Activated CD4-positive, alpha-beta T cell treated with anti-CD3 and anti-CD28 coated beads for 36 hours (primary cell): ENCODE data around the gene CALCB. TPM values are rescaled to one million over a fixed set of nuclear protein-coding genes. Genes with fewer than 3 reads are reported as not detected.
"Not testable (repeated sequence)": the region's sequence is repeated elsewhere in the genome, so short reads cannot be mapped to it uniquely, and the experiment has no call there.

Source experiments
- ATAC-seq: fragments of 200-7000 bp; cut with Tn5 transposase; one replicate; pipeline ENCODE4 v1.10.0; 2021; ENCODE audit warnings: mild to moderate bottlenecking, moderate library complexity
- CTCF ChIA-PET: fragments of 350-600 bp; sonication (Branson Sonifier 250); formaldehyde crosslinking; loops from one replicate; lab custom pipeline; 2021; ENCODE audit warnings: antibody characterized with exemption; lab: Charles Lee
- POLR2A ChIA-PET: fragments of 350-600 bp; sonication (Branson Sonifier 250); formaldehyde crosslinking; loops from one replicate; lab custom pipeline; 2021; ENCODE audit warnings: antibody characterized with exemption, inconsistent platforms; lab: Charles Lee
- DNase-seq: peaks from one replicate; pipeline ENCODE4 v3.0.0-alpha.2; 2020
- H3K27ac Mint-ChIP-seq: one replicate; pipeline ENCODE4 v1.8.0; 2021; ENCODE audit warnings: mixed read lengths
- H3K27me3 Mint-ChIP-seq: one replicate; pipeline ENCODE4 v1.8.0; 2021; ENCODE audit warnings: mixed read lengths
- H3K36me3 Mint-ChIP-seq: one replicate; pipeline ENCODE4 v1.8.0; 2021; ENCODE audit warnings: low read depth, mixed read lengths
- H3K4me1 Mint-ChIP-seq: one replicate; pipeline ENCODE4 v1.8.0; 2021; ENCODE audit warnings: mixed read lengths
- H3K4me3 Mint-ChIP-seq: one replicate; pipeline ENCODE4 v1.8.0; 2021; ENCODE audit warnings: mild to moderate bottlenecking, moderate library complexity, mixed read lengths
- H3K9me3 Mint-ChIP-seq: one replicate; pipeline ENCODE4 v1.8.0; 2021; ENCODE audit warnings: low read depth, mixed read lengths
- intact Hi-C, 2 experiments: fragments of 100-400 bp; cut with DNase I in 1 of 2; cut with micrococcal nuclease in 1 of 2; formaldehyde crosslinking; loops; one replicate each; pipeline versions ENCODE4 v1.14.2 to v1.15.1; 2022 to 2024; cut with DNase I, micrococcal nuclease
- total RNA-seq, 2 experiments: library from RNA; stranded (reverse); gene quantifications; one replicate each; pipeline ENCODE4 v1.2.3, GENCODE V29; 2021

The CALCB gene
- total RNA-seq, 2 experiments from 2014 or later = 3.5 to 6.8 TPM

DNA sequence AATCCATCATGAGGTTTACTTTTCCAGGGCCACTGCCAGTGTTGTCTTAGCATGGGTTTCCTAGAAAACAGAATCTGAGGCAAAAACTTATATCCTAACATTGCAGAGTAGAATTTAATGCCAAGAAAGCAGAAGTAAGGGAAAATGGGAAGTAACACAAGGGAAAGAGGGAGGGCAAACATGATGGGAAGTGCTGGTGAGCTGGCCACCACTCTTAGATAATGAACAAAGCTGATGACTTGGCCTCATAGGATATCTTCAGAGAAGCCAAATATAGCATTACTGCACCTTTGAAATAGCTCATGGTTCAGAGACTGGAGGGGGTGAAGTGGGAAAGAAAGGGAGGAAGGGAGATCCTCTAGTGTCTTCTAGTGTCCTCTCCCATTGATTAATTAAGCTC lies 24.8 kb upstream of the CALCB start:
- DNase-seq (no peak), ATAC-seq (no peak)
- ChIA-PET POLR2A (no interaction called here), CTCF (interaction anchor here (0.9 to 2.9 kb wide), 6 partner anchors 15 to 140 kb away, joined by 3 to 7 read pairs (median 4); partner anchors contain the start of gene CALCB)
- H3K4me3 Mint-ChIP-seq = no peak overlapping the region
- no peak overlapping the region for H3K27ac Mint-ChIP-seq
- intact Hi-C loops = no loop called here
- peaks cover 10% of the 10 kb centered on the region for H3K27me3 Mint-ChIP-seq
- H3K36me3 Mint-ChIP-seq = no peaks in the 10 kb centered on the region
- peaks cover 9% of the 10 kb centered on the region for H3K4me1 Mint-ChIP-seq
- no peaks in the 10 kb centered on the region for H3K9me3 Mint-ChIP-seq

DNA sequence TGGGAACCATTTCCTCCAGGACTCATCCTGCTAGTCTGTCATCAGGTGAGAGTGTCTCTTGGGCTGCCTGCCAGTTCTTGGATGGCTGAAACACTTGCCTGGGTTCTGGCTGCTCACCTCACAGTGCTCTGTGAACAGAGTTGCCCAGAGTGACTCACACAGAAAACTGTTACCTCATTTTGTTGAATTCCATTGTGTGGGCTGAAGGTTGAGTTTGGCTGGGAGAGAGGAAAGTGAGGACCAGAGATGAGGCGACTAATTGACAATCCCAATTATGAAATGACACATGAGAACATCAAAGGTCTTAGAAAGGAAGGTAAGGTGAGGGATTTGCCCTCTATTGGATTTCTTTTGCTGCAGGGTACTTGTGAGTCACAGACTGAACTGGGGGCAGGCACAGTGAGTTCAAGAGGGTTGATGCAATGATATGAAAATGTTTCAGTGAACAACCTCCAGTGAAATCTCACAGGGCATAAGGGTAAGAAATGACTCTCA lies 20.2 kb upstream of the CALCB start:
- Mint-ChIP-seq H3K27ac (peak overlapping the region; percentile 84), H3K9me3 (no peaks in the 10 kb centered on the region), H3K4me1 (peaks cover 28% of the 10 kb centered on the region), H3K27me3 (peaks cover 5% of the 10 kb centered on the region), H3K4me3 (no peak overlapping the region), H3K36me3 (no peaks in the 10 kb centered on the region)
- POLR2A ChIA-PET = no interaction called here
- DNase-seq = peak; percentile 68
- CTCF ChIA-PET = interaction anchor here (0.9 to 1.8 kb wide), 4 partner anchors 21 to 149 kb away, joined by 3 to 4 read pairs (median 4); no protein-coding TSS in a partner anchor
- ATAC-seq = peak; percentile 87
- intact Hi-C loops = loop anchor here (1.0 to 10.0 kb wide), 6 partner anchors 21 to 1850 kb away; partner anchors contain the start of genes PDE3B (in 1 of the 2) and PSMA1 (in 1 of the 2)

DNA sequence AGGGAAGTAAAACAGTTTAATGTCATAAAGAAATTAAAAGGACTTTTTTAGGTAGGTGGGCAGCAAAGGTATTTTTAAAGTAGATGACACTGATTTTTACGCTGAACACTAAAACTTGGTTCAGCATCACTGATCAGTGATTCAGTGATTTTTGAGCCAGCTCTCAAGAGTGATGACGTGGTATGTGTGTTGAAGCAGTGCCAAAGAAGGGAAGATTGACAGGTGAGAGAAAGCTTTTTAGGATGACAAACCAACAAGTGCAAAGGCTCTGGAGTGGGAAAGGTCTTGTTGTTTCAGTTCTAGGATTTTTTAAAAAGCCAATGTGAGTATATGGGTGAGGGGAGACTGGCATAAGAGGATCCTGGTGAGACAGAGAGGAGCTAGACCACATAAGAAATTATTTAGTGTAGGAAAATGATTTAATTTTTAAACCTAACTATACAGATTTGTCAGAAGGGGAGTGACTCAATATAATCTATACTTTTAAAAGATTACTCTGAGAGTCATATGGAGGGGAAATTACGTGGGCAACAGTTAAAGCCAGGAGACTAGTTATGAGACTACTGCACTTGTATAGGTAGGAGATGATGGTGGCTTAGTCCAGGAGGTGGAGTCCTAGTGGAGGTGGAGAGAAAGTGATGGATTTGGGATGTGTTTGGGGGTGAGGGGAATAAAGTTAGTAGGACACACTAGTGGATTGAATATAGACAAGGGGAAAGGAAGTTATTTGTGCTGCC lies 17.6 kb upstream of the CALCB start:
- H3K4me3 Mint-ChIP-seq = no peak overlapping the region
- peak; percentile 14 for DNase-seq
- intact Hi-C loops = loop anchor here in 1 of 2 experiments (10.0 kb wide), 1 partner anchor 411 kb away; the partner anchor contains the start of gene PDE3B
- ChIA-PET POLR2A (no interaction called here), CTCF (interaction anchor here (0.6 to 2.0 kb wide), 4 partner anchors 8 to 614 kb away, joined by 3 to 4 read pairs (median 3); no protein-coding TSS in a partner anchor)
- peak; percentile 39 for ATAC-seq
- peaks cover 38% of the 10 kb centered on the region for H3K4me1 Mint-ChIP-seq
- peaks cover 6% of the 10 kb centered on the region for H3K27me3 Mint-ChIP-seq
- H3K9me3 Mint-ChIP-seq = no peaks in the 10 kb centered on the region
- no peaks in the 10 kb centered on the region for H3K36me3 Mint-ChIP-seq
- peak overlapping the region; percentile 43 for H3K27ac Mint-ChIP-seq

DNA sequence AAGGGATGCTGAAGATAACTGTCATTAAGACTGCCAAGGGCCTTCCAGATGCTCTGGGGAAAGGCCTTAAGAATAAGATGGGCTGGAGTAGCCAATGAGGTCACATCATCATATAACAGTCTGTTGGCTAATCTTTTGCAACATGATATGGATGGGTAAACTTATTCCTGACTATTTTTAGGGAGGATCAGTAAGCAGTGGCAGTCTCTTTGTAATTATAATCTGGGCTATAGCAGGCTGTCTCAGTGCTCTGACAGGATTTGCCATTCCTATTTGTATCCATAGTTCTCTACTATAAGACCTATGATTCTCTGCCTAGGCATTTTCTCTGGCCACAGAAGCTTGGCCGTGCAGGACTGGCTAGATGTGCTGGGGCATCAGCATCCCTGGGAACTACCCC lies 16.1 kb upstream of the CALCB start:
- DNase-seq (no peak), ATAC-seq (no peak)
- Mint-ChIP-seq H3K4me1 (peaks cover 38% of the 10 kb centered on the region), H3K4me3 (no peak overlapping the region), H3K27ac (no peak overlapping the region), H3K9me3 (no peaks in the 10 kb centered on the region), H3K36me3 (no peaks in the 10 kb centered on the region), H3K27me3 (peaks cover 8% of the 10 kb centered on the region)
- ChIA-PET CTCF (interaction anchor here (0.6 to 1.0 kb wide), 3 partner anchors 18 to 83 kb away, joined by 3 read pairs; no protein-coding TSS in a partner anchor), POLR2A (no interaction called here)
- intact Hi-C loops = loop anchor here in 1 of 2 experiments (10.0 kb wide), 1 partner anchor 413 kb away; the partner anchor contains the start of gene PDE3B

DNA sequence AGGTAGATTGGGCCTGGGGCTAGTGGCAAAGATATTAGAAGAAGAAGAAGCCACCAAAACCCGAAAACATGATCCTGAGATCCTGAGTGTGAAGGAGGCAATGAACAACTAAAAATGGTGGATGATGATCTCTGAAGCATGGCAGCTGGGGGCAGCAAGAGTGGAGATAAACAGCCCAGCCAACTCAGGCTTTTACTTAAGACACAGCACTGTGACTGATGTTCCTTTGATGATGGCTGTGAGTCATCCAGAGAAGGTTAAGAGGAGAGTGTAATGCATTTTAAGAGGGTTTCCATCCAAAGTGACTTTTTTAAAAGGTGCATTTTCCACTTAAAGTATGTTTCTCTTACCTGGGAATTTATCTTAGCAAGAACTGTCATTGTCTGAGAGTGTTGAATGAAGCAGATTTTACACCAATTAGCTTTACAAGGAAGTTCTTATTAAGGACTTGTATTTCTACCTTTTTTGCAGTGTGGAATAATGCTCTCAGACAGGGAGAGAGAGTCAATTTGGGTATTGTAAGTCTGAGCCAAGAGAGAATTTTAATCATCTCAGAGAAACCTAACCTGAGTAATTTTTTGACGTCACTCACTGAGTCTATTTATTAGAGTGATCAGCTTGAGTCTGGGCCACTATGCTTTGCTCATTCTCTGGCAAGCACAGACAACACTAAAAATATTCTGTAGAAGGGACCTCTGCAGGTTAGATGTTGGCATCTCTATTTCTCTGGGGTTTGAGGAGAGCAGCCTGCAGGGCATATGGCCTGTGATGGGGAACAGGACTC lies 14.1 kb upstream of the CALCB start:
- peak overlapping the region; percentile 16 for H3K27ac Mint-ChIP-seq
- no peaks in the 10 kb centered on the region for H3K9me3 Mint-ChIP-seq
- intact Hi-C loops = loop anchor here in 1 of 2 experiments (10.0 kb wide), 1 partner anchor 415 kb away; the partner anchor contains the start of gene PDE3B
- no peak overlapping the region for H3K4me3 Mint-ChIP-seq
- DNase-seq (peak; percentile 44), ATAC-seq (peak; percentile 89)
- peaks cover 22% of the 10 kb centered on the region for H3K4me1 Mint-ChIP-seq
- ChIA-PET CTCF (interaction anchor here (0.5 to 2.7 kb wide), 2 partner anchors 8 to 15 kb away, joined by 3 to 10 read pairs; partner anchors contain the start of gene CALCB), POLR2A (no interaction called here)
- H3K36me3 Mint-ChIP-seq = no peaks in the 10 kb centered on the region
- H3K27me3 Mint-ChIP-seq = peaks cover 8% of the 10 kb centered on the region

DNA sequence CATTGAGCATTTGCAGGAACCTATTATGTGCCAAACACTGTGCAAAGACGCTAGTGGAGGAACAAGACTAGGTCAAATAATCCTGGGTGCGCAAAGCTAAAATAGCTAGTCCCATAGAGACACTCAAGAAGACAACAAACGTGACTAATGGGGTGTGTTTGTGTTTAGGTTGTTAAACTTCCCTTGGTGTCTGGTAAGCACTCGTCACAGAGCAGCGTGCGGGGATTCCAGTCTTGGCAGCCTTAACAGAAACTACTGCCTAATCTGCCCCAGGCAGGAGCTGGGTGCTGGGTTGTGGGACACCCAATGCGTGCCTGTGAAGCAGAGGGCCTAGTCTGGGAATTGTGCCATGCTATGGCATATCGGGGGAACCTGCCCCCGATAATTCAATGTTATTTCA lies 10.8 kb upstream of the CALCB start:
- POLR2A ChIA-PET = no interaction called here
- ATAC-seq = no peak
- Mint-ChIP-seq H3K4me1 (peaks cover 10% of the 10 kb centered on the region), H3K9me3 (no peaks in the 10 kb centered on the region), H3K27ac (no peak overlapping the region), H3K4me3 (no peak overlapping the region), H3K36me3 (no peaks in the 10 kb centered on the region), H3K27me3 (peaks cover 10% of the 10 kb centered on the region)
- CTCF ChIA-PET = interaction anchor here (1.2 kb wide), 1 partner anchor 10 kb away, joined by 5 read pairs; no protein-coding TSS in a partner anchor
- no peak for DNase-seq
- intact Hi-C loops = no loop called here

DNA sequence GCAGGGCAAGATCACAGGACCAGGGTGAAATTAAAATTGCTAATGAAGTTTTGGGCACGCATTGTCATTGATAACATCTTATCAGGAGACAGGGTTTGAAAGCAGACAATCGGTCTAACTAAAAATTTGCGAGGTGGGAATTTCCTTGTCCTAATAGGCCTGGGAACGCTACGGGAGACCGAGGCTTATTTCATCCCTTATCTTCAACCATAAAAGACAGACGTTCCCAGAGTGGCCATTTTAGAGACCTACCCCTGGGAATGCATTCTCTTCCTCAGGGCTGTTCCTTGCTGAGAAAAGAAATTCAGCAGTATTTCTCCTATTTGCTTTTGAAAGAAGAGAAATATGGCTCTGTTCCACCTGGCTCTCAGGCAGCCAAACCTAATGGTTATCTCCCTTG lies 3.6 kb upstream of the CALCB start:
- DNase-seq, H3K4me3 Mint-ChIP-seq, POLR2A ChIA-PET, H3K36me3 Mint-ChIP-seq, H3K27ac Mint-ChIP-seq, H3K9me3 Mint-ChIP-seq, CTCF ChIA-PET, ATAC-seq: not testable (repeated sequence)
- intact Hi-C loops = loop anchor here (5.0 to 10.0 kb wide), 4 partner anchors 47 to 547 kb away; partner anchors contain the start of gene PSMA1 (in 1 of the 2)
- Mint-ChIP-seq H3K27me3 (peaks cover 13% of the 10 kb centered on the region), H3K4me1 (peaks cover 15% of the 10 kb centered on the region)

DNA sequence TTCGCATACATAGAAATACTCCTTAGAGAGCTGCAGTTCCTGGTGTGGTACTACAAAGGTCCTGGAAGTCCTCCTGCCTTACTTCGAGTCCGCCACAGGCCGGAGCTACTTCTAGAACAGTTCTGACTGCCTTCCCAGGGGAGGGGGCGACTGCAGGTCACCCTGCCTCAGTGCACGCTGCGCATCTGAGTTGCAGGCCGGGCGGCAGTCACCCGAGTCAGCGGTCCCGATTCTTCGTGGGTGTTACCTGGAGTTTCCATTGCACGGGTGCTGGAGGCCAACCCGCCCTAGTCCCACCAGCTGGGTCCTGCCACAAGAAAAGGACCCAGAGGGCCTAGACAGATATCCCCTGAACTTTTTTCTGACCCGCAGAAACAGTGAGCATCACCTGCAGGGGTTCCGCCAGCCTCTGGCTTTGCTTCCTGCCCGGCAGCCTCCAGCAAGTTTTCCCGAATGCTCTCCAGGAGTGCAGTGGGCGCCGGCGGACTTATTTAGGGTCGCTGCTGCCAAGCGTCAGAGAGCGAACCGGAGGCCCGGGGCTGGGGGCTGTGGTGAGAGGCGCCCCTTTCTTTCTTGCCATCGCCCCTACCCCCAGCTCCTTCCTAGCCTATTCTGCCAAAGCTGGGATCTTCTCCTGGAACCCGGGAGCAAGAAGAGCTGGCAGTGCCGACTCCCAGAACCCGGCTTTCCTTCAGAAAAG lies 1.7 kb upstream of the CALCB start:
- Mint-ChIP-seq H3K36me3 (no peaks in the 10 kb centered on the region), H3K4me1 (peaks cover 16% of the 10 kb centered on the region), H3K27ac (no peak overlapping the region), H3K27me3 (peaks cover 11% of the 10 kb centered on the region), H3K4me3 (no peak overlapping the region), H3K9me3 (no peaks in the 10 kb centered on the region)
- DNase-seq (no peak), ATAC-seq (no peak)
- POLR2A ChIA-PET = no interaction called here
- intact Hi-C loops = loop anchor here (5.0 to 10.0 kb wide), 4 partner anchors 49 to 549 kb away; partner anchors contain the start of gene PSMA1 (in 1 of the 2)
- CTCF ChIA-PET = interaction anchor here (1.0 to 7.2 kb wide), 3 partner anchors 32 to 165 kb away, joined by 3 to 159 read pairs (median 33); no protein-coding TSS in a partner anchor

DNA sequence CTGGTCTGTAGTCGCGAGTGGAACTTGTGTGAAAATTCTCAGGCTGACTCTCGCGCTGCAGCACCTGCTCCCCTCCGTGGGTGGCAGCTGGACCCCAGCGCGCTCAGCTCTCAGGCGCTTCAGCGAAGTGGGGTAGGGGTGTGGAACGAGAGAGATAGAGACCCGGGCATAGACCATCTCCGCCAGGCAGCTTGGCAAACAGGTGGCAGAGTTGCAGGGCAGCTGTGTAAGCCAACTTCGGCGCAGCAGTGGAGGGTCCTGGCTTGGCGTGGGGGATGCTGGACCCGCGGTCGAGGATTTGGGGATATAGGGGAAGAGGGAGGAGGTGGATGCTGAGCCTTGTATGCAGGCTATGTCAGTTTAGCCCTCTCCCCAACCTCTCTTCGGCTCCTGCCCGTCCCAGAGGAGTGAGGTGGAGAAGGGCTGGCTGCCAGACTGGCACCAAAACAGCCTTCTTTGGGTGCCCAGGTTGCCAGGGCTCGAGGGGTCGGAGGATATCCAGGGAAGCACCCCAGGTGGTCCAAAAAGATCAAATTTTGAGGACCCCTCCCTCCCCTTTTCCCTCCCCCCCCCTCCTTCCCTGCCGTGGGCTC lies 746 bp upstream of the CALCB start:
- Mint-ChIP-seq H3K4me1 (peaks cover 18% of the 10 kb centered on the region), H3K27ac (no peak overlapping the region), H3K27me3 (peaks cover 11% of the 10 kb centered on the region), H3K9me3 (no peaks in the 10 kb centered on the region), H3K4me3 (peak overlapping the region; percentile 44), H3K36me3 (no peaks in the 10 kb centered on the region)
- ChIA-PET POLR2A (no interaction called here), CTCF (interaction anchor here (0.6 to 7.2 kb wide), 10 partner anchors 10 to 166 kb away, joined by 3 to 159 read pairs (median 6); no protein-coding TSS in a partner anchor)
- intact Hi-C loops = loop anchor here (5.0 to 10.0 kb wide), 4 partner anchors 50 to 550 kb away; partner anchors contain the start of gene PSMA1 (in 1 of the 2)
- ATAC-seq (no peak), DNase-seq (no peak)
